Measurements from ENCODE around the gene GDPGP1.
"Not testable (repeated sequence)": the region's sequence is repeated elsewhere in the genome, so short reads cannot be mapped to it uniquely, and the experiment has no call there.

The GDPGP1 gene

DNA sequence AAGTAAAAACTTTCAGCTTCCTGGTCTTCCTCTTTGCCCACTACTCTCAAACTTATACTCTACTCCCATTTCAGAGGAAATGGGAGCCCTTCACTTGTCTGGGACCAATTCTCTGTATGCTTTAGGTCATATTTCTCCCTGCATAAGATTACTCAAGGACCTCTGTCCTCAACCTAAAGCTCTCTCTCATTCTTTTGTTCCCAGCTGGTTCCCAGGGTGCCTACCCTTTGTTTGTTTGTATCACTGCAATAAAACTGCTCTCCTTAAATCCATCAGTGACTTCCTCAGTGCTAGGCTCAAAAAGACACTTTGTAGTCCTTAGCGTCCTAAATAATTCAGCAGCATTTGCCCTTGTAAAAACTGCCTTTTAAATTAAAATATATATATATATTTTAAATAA lies 34.4 kb downstream of the GDPGP1 start:
- DNase-seq (ENCODE audit: low spot score) = no peak
- in situ Hi-C loops (cut with MboI; ENCODE audit: low sequenced_read_pairs, unreplicated experiment) = no loop called here
- TF ChIP-seq, protein P1, sequence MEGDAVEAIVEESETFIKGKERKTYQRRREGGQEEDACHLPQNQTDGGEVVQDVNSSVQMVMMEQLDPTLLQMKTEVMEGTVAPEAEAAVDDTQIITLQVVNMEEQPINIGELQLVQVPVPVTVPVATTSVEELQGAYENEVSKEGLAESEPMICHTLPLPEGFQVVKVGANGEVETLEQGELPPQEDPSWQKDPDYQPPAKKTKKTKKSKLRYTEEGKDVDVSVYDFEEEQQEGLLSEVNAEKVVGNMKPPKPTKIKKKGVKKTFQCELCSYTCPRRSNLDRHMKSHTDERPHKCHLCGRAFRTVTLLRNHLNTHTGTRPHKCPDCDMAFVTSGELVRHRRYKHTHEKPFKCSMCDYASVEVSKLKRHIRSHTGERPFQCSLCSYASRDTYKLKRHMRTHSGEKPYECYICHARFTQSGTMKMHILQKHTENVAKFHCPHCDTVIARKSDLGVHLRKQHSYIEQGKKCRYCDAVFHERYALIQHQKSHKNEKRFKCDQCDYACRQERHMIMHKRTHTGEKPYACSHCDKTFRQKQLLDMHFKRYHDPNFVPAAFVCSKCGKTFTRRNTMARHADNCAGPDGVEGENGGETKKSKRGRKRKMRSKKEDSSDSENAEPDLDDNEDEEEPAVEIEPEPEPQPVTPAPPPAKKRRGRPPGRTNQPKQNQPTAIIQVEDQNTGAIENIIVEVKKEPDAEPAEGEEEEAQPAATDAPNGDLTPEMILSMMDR (IDR thresholded peaks at IDR 0.05; ENCODE audit: borderline replicate concordance, control extremely low read depth, extremely low read depth, insufficient read depth, missing control alignments) = no peak

DNA sequence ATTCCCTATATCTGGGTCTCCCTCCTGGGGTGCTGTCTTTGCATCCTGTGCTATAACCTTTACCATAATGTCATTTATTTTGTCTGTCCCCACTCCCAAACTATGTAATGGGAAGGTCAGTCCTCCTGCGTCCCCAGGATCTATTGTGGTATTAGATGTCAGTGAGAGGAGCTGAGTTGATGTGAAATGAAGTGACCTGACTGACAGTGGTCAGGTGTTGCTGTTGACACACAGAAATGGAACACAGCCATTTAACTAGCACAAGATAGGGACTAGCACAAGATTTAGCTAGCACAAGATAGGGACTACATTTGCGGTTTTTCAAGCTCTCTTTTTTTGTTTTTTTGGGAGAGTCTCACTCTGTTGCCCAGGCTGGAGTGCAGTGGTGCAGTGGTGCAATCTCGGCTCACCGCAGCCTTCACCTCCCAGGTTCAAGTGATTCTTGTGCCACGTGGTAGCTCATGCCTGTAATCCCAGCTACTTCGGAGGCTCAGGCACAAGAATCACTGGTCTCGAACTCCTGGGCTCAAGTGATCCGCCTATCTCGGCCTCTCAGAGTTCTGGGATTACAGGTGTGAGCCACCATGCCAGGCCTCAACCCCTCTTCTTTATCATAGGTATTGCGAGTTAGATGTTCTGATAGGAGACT lies 36.6 kb downstream of the GDPGP1 start:
- no peak for DNase-seq (ENCODE audit: low spot score)
- in situ Hi-C loops (cut with MboI; ENCODE audit: low sequenced_read_pairs, unreplicated experiment) = no loop called here
- TF ChIP-seq, protein P1 (IDR thresholded peaks at IDR 0.05; ENCODE audit: borderline replicate concordance, control extremely low read depth, extremely low read depth, insufficient read depth, missing control alignments) = no peak

DNA sequence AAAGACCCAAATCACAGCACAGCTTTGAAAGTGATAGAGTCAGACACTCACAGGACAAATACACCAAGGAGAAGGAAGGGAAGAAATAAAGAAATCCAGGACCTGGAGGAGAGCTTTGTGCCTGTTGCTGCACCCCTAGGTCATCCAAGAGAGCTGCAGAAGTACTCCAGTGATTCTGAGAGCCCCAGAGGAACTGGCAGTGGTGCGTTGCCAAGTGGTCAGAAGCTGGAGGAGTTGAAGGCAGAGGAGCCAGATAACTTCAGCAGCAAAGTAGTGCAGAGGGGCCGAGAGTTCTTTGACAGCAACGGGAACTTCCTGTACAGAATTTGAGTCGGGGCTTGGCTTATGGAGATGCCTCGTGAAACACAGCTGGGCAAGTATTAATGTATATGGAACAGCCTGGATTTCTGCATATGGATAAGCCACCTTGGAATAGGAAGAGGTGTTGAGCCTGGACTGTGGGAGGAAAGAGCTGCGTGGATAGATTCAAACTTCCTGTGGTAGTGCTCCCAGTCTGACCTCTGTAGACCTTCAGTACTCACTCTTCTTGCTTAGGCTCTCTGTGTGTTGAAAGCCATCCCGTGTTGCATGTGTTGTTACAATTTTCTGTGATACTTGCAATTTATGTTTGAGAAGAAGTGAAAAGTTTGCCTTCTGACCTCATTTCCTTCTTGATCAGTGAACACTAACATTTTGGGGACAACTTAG lies 37.6 kb downstream of the GDPGP1 start:
- TF ChIP-seq, protein P1 (IDR thresholded peaks at IDR 0.05; ENCODE audit: borderline replicate concordance, control extremely low read depth, extremely low read depth, insufficient read depth, missing control alignments) = no peak
- in situ Hi-C loops (cut with MboI; ENCODE audit: low sequenced_read_pairs, unreplicated experiment) = no loop called here
- DNase-seq (ENCODE audit: low spot score) = no peak

DNA sequence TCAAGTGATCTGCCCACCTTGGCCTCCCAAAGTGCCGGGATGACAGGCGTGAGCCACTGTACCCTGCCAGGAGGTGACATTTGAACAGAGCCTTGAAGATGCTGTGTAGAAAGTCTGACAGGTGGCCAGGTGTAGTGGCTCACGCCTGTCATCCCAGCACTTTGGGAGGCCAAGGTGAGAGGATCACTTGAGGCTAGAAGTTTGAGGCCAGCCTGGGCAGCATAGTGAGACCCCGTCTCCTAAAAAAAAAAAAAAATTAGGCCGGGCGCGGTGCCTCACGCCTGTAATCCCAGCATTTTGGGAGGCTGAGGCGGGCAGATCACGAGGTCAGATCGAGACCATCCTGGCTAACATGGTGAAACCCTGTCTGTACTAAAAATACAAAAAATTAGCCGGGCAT lies 44.5 kb downstream of the GDPGP1 start:
- DNase-seq (ENCODE audit: low spot score); in situ Hi-C loops (cut with MboI; ENCODE audit: low sequenced_read_pairs, unreplicated experiment): not testable (repeated sequence)

DNA sequence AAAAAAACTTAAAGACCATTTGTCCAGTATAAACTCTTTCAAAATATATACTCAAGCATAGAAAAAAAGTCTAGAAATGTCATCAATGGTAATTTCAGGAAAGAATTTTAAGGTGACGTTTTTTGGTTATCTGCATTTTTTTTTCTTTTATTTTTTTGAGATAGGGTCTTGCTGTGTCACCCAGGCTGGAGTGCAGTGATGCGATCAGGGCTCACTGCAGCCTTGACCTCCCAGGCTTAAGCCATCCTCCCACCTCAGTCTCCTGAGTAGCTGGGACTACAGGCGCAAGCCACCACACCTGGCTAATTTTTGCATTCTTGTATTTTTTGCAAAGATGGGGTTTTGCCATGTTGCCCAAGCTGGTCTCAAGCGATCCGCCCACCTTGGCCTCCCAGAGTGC lies 46.7 kb downstream of the GDPGP1 start:
- in situ Hi-C loops (cut with MboI; ENCODE audit: low sequenced_read_pairs, unreplicated experiment); DNase-seq (ENCODE audit: low spot score): not testable (repeated sequence)

DNA sequence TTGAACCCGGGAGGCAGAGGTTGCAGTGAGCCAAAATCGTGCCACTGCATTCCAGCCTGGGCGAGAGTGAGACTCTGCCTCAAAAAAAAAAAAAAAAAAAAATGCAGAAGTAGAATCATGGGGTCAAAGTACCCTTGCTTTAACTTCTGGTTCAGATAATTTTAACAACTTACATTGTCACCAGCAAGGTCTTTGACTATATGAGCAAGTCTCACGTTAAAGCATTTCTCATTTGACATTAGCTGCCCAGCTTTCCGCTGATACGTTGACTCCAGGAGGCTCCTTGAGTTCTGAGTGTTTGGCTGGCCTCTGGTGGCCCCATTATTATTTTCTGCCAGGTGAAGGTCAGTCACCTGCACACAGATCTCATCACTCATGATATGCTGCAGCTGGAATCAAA lies 47.6 kb downstream of the GDPGP1 start:
- in situ Hi-C loops (cut with MboI; ENCODE audit: low sequenced_read_pairs, unreplicated experiment); DNase-seq (ENCODE audit: low spot score): not testable (repeated sequence)

DNA sequence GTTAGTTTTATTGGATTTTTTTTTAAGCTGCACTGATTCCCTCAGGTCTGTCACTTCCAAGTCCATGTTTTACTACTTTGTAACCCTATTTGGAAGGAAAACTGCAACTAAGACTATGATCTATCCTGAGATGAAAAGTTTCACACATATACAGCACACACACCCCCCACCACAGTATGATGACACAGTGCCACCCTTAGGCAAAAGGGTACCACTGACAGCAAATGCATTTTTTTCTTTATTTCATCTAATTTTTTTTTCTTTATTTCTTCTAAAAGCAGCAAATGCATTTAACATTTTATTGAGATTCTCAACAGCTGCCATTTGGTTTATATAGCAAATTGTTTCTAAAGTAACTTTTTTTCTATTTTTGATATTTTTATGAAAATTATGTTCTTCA lies 52.7 kb downstream of the GDPGP1 start:
- TF ChIP-seq, protein P1 (IDR thresholded peaks at IDR 0.05; ENCODE audit: borderline replicate concordance, control extremely low read depth, extremely low read depth, insufficient read depth, missing control alignments) = peak; percentile 60
- in situ Hi-C loops (cut with MboI; ENCODE audit: low sequenced_read_pairs, unreplicated experiment) = no loop called here
- DNase-seq (ENCODE audit: low spot score) = peak; percentile 62

DNA sequence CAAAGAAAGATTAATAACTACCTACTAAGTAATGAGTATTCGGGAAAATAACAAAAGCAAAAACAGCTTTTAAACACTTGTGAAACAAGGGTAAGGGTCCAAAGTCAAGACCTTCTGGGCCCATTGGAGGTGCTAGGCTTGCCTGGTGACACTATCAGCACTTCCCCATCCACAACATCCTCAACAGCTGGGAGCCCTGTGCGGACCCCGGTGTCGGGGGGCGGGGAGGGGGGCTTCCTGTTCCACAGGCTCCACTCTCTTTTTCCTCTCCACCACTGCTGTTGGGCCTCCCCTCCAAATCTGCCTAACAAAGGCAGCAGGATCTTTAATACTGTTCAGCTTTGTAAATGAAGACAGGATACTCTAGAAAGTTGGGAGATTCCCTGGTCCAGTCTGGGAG lies 53.1 kb downstream of the GDPGP1 start:
- TF ChIP-seq, protein P1 (IDR thresholded peaks at IDR 0.05; ENCODE audit: borderline replicate concordance, control extremely low read depth, extremely low read depth, insufficient read depth, missing control alignments) = no peak
- no peak for DNase-seq (ENCODE audit: low spot score)
- in situ Hi-C loops (cut with MboI; ENCODE audit: low sequenced_read_pairs, unreplicated experiment) = no loop called here

Measured in GM13976 (cell line).